GM21381 (cell line): ENCODE data around the gene IFI27.
"Not testable (repeated sequence)": the region's sequence is repeated elsewhere in the genome, so short reads cannot be mapped to it uniquely, and the experiment has no call there.

ENCODE experiments used
- ATAC-seq: cut with Tn5 transposase; IDR thresholded peaks from one replicate; pipeline ENCODE4 v1.9.1; 2021; ENCODE audit warnings: mild to moderate bottlenecking, moderate library complexity; ENCODE audit not compliant: unreplicated experiment

The IFI27 gene

GRCh38 chr14:94145902-94146527 is 35.5 kb downstream of the IFI27 start:
- ATAC-seq = no peak

DNA sequence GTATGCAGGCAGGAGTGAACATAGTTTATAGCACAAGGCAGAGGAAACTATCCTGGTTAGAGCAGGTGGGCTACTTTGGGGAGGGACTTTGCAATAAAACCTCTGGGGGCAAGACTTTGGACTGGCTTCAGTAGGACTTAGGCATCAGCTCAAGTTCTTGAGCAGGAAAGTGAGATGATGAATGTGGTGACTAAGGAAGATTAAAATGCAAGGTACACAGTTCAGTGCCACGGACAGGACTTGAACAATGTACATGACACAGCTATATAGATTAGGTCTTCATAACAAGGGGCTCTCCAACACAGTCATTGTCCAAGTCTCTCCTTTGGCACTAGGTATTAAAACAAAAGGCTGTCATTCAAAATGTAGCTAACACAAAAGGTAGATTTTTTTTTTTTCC is 42.1 kb downstream of the IFI27 start:
- no peak for ATAC-seq

DNA sequence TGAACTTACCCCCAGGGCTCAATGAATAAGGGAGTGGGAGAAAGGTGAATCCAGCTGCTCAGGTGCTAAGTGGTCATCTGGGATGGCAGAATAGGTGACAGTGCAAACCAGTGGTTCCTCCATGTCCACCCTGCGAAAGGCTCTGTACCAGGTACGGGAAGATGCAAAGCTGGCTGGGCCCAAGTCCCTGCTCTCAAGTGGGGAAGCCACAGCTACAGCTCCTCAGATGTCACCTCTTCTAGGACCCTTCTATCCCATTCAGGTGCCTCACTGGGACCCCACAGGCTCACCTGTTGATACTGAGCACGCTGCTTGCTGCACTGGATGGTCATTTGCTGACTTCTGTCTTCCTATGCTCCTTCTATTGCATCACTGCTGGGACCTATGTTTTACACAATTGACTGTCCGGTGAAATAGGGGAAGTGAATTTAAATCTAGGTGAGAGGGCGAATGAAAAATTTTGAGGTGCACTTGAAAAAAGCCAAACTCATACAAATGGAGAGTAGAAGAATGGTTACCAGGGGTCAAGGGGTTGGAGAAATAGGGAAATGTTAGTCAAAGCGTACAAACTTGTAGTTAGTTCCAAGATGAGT is 43.3 kb downstream of the IFI27 start:
- ATAC-seq = no peak

DNA sequence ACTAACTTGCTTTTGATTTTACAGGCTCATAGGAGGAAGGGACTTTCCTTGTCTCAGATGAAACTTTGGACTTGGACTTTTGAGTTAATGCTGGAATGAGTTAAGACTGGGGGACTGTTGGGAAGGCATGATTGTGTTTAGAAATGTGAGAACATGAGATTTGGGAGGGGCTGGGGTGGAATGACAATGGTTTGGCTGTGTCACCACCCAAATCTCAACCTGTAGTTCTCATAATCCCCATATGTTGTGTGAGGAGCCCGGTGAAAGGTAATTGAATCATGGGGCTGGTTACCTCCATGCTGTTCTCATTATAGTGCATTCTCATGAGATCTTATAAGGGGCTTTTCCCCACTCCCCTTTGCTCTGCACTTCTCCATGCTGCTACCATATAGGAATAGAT is 45.6 kb downstream of the IFI27 start:
- not testable (repeated sequence) for ATAC-seq

- ATAC-seq = no peak
These were observed 46.7 kb downstream of the IFI27 start for GRCh38 chr14:94157197-94157596.

GRCh38 chr14:94158239-94158883 is 47.8 kb downstream of the IFI27 start:
- no peak for ATAC-seq

GRCh38 chr14:94161058-94161457 is 50.5 kb downstream of the IFI27 start:
- no peak for ATAC-seq

DNA sequence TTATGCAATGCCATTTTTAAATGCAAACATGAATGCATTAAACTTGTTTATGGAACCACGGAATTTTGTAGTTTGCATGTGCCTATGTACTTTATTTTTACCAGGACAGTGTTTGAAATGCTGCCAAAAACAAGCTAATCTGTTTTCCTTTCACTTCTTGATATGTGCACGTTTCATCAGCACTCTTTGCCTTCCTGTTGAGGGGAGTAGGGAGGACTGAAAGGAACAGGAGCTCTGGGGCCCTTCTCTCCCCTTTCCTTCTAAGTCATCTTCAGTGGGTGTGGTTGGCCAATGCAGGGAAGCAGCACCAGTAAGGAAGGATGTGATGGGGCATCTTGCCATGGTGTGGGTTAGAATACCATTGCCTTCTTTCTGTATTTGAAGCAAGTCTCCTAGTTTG is 51.4 kb downstream of the IFI27 start:
- ATAC-seq = no peak

- ATAC-seq = no peak
These were observed 51.9 kb downstream of the IFI27 start for GRCh38 chr14:94162466-94162865.

DNA sequence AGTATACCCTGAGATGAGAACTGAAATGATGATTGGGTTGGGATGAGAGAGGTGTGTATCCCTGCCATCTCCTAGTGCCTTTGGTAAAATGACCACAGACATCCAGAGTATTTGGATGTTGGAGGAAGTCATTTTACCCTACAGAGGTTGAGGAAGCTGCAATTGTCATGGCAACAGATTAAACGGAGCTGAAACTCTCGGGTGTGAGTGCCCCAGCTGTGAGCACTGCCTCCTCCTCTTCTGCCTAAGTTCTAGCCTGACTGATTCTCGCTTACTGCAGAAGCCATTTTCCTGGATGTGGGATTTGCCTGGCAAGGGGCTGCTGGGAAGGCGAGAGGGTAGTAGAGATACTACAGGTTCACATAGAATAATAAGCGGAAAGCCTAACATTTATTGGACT is 53.3 kb downstream of the IFI27 start:
- no peak for ATAC-seq

GRCh38 chr14:94164685-94165431 is 54.3 kb downstream of the IFI27 start:
- no peak for ATAC-seq

- ATAC-seq = no peak
These were observed 55.2 kb downstream of the IFI27 start for GRCh38 chr14:94165744-94166143.
